ENCODE data around the gene SCAMP2.
A peak's percentile ranks its signal among the peaks of the same experiment; 100 is the strongest.

The SCAMP2 gene

DNA sequence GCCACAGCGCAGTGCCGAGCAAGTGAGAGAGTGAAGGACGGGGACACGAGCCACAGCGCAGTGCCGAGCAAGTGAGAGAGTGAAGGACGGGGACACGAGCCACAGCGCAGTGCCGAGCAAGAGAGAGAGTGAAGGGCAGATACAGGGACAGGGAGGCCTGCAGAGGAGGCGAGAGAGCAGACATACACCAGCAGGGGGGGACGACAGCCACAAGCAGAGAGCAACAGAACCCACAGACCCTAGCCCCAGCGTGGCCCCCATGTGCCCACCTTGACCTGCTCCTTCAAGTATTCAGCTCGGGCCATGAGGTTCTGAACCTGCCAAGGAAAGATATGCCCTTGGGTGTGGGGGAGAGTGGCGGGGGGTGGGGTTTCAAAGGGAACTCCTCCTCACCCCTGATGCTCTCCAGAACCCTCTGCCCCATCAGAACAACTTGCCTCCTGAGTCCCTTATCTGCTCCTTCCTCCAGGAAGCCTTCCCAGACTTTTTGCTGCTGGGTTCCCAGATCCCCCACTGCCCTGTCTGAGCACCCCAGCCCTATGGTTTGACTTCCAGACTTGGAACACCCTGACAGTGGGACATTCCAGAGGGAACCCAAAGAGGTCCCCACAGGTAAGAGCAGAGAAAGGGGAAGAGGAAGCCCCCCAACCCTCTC is 35.6 kb downstream of the SCAMP2 start:
- no peak for DNase-seq

DNA sequence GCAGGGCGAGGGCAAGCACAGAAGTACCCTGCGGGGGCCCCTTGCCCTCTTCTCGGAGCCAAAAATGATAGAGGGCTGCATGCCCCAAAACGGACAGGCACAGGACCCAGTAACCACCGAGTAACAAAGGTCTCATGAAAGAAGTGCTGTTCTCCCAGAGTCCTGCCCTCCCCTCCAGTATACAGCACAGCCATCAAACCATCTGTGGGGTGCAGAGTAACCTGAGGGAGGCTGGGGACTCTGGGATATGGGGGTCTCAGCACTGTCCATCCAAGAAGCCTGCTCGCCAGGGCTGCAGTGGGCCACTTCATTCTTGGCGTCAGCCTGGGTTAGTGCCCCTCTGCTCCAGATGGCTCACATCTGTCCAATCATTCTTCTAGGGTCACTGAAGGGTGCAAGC is 36.3 kb downstream of the SCAMP2 start:
- DNase-seq = no peak

- peak; percentile 79 for DNase-seq
Measured at GRCh38 chr15:74835312-74835823, 37.8 kb downstream of the SCAMP2 start.

DNA sequence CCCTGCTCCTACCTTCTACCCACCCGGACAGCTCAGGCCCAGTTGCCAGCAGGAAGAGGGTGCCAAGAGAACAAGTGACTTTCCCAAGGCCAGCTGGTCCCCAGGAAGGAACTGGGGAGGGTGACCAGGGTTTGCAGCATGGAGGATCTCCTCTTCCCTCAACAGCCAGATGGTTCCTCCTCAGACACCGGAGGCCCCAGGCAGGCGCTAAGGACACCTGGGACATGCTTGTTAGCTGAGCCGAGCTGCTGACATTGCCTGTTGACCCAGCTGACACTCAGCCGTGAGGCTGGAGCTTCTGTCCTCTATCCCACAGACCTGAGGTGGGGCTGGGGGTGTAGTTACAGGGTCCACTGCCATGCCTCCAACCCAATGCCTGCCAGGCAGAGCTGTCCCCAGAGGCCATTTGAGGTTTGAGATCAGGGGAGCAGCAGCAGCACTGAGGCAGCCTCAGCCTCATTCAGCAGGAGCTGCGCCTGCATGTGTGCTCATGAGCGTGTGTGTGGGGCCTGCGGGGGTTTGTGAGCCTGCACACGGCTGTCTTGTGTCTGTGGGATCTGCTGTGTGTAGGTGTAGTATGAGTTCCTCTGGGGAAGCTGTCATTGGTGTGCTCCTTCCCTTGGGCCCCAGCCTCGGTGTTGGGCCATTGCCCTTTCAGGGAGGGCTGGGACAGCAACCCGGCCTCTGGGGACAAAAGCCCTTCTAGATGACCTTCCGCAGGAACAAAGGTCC is 39.6 kb downstream of the SCAMP2 start:
- no peak for DNase-seq

GRCh38 chr15:74832826-74833225 is 40.3 kb downstream of the SCAMP2 start:
- no peak for DNase-seq

- no peak for DNase-seq
Measured at GRCh38 chr15:74831813-74832495, 41.2 kb downstream of the SCAMP2 start.

DNA sequence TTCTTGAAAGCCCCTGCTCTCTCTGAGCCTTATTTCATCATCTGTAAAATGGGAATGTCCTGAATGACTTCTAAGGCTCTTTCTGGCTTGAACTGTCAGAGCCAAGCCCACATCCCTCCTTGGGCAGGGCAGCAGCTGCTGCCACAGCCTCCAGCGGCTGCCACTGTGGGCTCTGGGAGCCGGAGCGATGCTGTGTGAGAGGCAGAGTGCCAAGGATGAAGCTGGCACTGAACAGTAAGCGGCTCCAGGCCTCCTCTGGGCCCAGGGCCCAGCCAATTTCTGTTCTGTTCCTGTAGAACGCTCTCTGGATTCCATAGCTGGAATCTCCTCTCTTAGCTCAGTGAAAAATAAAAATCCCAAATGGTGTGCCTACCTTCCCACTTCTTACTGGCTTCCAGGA is 42.3 kb downstream of the SCAMP2 start:
- no peak for DNase-seq

DNA sequence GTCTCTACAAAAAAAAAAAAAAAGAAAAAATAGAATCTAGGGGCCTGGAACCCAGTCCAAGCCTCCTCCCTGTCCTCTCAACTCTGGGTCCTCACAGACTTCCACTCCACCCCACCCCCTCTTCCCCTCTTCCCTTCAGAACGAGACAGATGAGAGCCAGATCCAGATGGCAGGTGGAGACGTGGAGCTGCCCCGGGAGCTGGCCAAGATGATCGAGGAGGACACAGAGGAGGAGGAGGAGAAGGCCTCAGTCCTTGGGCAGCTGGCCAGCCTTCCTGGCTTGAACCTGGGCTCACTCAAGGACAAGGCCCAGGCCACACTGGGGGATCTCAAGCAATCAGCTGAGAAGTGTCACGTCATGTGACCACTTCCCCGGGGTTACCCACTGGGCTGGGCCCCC is 43.2 kb downstream of the SCAMP2 start:
- no peak for DNase-seq

- DNase-seq = no peak
Measured at GRCh38 chr15:74829486-74829885, 43.7 kb downstream of the SCAMP2 start.

DNA sequence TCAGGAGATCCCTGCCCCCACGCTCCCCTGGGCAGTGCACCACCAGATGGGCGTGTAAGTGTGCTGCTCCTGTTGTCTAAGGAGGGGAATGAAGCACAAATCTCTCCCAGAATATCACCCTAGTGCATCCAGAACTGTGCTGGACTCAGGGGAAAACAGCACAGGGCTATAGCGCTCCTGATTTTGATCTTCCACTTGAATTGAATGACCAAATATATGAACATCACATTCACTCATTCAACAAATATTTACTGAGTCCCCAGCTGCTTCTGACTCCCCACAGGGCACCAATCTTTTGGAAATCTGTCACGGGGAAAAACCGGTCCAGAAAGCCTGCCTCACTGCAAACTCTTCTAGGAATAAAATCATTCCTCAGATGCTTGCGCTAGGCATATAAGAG is 44.3 kb downstream of the SCAMP2 start:
- no peak for DNase-seq

DNA sequence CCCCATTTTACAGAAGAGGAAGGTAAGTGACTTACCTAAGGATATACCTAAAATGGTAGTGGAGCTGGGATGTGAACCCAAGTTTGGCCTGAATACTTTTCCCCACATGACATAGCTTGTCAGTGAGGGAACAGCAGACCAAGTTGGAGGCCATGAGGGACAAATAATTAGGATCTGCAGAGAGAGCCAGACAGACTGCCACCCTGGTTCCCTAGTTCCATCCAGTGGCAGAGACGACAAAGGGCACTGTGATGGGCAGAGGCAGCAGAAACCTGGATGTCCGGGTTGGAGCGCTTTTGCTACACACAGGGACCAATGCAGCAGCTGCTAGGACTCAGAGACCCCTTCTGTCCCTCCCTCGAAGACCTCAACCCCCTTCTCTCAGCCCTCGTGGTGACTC is 45.6 kb downstream of the SCAMP2 start:
- no peak for DNase-seq

GRCh38 chr15:74826921-74827320 is 46.2 kb downstream of the SCAMP2 start:
- DNase-seq = no peak

DNA sequence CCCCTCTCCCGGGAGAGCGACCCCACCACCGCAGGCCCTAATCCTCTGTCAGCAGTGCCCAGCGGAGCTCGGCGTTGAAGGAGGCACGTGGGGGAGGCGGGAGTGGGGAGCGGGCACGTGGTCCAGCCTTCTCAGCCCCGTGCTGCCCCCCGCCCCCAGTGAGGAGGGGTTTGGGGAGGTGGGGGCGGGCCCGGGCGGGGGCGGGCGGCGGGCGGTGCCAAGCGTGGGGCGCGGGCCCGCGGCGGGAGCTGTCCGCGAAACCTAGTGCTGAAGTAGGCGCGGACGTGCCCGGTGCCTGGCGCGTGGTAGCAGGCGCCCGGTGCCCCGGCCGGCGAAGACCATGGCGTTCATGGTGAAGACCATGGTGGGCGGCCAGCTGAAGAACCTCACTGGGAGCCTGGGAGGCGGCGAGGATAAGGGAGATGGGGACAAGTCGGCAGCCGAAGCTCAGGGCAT is 46.8 kb downstream of the SCAMP2 start, which contains the start of gene CPLX3:
Gene CPLX3, plus strand, starts transcription at position 264 of the 456 bp plus-strand sequence. Its CDS starts 77 bp downstream, at position 341.
- DNase-seq = peak; percentile 71

DNA sequence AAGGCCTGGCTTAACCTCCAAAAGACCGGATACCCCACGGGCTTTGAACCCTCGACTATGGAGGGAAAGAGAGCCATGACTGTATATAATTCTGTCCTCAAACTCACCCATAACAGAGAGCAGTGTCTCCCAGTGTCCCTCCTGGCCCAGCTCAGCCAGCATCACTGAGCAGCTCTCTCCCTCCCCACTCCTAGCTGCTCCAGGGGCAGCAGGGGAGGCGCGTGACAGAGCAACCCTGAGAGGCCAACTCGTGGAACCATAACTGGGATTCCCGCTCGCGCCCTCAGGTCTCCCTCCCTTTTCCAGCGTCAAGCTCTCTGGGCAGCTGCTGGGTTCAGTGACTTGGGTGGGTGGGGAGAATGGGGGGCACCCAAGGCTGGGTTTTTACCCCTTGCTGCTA is 47.3 kb downstream of the SCAMP2 start:
- DNase-seq = no peak

GRCh38 chr15:74824976-74825375 is 48.2 kb downstream of the SCAMP2 start:
- no peak for DNase-seq

DNA sequence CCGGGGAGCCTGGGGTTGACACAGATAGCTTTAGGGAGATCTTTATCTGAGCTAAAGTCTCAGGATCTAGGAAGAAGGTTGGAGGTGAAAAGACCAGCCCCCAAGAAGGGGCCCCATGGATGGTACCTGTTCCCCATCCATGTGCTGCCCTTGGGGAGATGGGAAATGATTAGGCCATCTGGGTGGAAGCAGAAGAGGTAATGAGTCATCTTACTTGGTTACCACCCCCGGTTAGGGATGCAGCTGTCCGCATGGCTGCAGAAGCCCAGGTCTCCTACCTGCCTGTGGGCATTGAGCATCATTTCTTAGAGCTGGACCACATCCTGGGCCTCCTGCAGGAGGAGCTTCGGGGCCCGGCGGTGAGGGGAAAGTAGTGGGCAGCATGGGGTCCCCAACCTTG is 49.8 kb downstream of the SCAMP2 start:
- DNase-seq = no peak

GRCh38 chr15:74822233-74822632 is 50.9 kb downstream of the SCAMP2 start:
- no peak for DNase-seq

GRCh38 chr15:74821790-74822158 is 51.4 kb downstream of the SCAMP2 start:
- no peak for DNase-seq

- DNase-seq = no peak
Measured at GRCh38 chr15:74821091-74821789, 51.9 kb downstream of the SCAMP2 start.

- DNase-seq = no peak
Measured at GRCh38 chr15:74820056-74820455, 53.1 kb downstream of the SCAMP2 start.

DNA sequence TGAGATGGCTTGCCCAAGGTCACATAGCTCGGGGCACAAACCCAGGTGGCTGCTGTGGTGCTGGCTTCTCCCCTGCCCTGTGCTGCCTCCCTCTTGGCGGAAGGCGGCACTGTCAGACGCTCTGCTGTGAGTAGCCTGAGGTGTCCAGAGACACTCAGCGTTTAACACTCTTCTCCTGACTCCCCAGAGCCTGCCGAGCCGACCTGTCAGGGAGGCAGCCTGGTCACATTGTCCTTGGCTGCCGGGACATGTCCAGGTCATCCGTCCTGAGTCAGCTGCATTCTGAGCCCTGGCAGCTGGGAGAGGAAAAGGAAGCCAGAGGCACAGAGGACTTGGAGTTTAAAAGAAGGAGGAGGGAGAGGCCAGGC is 55.8 kb downstream of the SCAMP2 start:
- DNase-seq = no peak

- DNase-seq = no peak
Measured at GRCh38 chr15:74816624-74817369, 56.4 kb downstream of the SCAMP2 start.
